C4-2B (cell line): ENCODE data around the gene PIK3R4.

Source experiments
- H3K27ac ChIP-seq: fragments of 450-650 bp; 2 replicates; pipeline ENCODE4 v1.5.1; 2017
- CTCF ChIP-seq: fragments of 450-650 bp; conservative IDR thresholded peaks from 2 replicates; pipeline ENCODE4 v1.5.1; 2017; ENCODE audit warnings: mild to moderate bottlenecking
- ZFX ChIP-seq: fragments of 450-650 bp; IDR thresholded peaks from 2 replicates; pipeline ENCODE4 v1.6.1; 2017

Gene PIK3R4

GRCh38 chr3:130779486-130779885 is 32.9 kb upstream of the PIK3R4 start:
- TF ChIP-seq ZFX: no peak
- no peak for TF ChIP-seq CTCF
- no peak overlapping the region for H3K27ac ChIP-seq

DNA sequence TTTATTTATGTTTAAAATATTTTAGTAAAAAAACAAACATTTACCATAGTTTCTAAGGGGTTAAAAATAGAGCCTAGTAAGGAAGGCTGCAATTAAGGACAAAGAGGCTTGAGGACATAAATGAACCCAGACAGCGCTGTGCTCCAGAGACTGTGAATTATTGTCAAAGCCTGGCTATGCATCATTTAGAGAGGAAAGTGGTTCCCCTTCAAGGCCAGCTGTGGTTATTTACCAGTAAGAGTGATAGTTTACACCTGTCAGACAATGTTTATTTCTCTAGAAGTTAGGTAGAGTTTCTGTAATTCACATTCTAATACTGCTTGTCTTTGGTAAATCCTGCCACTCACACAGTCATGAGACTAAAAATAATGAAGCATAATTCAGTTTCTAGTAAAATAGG is 32.4 kb upstream of the PIK3R4 start:
- H3K27ac ChIP-seq: no peak overlapping the region
- TF ChIP-seq CTCF (no peak), ZFX (no peak)

DNA sequence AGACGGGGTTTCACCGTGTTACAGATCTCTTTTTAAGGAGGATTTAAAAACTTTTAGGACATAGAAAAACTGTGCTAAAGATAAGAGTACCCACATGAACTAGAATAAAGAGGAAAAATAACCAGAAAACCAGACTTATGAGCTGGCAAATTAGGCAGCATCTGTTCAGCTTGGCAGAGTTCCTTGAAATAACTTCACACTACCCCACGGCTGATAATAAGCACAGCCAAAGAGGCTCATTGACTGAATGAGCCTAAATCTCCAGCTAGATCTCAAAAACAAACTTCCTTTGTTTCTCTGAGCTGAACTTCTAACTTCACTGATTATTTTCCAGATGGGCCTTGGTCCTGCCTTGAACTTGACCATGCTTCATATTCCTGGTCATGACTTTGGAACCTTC is 26.7 kb upstream of the PIK3R4 start:
- TF ChIP-seq CTCF (no peak), ZFX (no peak)
- H3K27ac ChIP-seq: no peak overlapping the region

GRCh38 chr3:130772129-130772528 is 25.5 kb upstream of the PIK3R4 start:
- no peak for TF ChIP-seq CTCF
- TF ChIP-seq ZFX: no peak
- H3K27ac ChIP-seq: no peak overlapping the region

DNA sequence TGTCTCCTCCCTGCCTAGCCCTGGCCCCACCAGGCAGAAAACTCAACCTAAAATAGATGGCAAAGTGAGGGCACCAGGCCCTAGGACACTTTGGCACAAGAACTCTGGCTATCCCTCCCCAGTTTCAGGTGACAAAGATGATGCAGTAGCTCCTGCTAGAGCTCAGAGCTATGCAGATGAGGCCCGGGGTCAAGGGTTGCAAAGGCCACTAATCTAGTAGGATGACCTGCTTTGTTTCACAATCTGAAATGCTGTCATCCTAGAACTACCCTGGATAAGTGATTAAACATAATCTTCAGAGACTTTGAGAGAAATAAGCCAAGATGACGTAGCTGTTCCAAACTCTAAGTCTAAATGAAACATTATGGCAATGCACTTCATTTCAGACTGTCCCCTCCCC is 24.0 kb upstream of the PIK3R4 start:
- H3K27ac ChIP-seq: no peak overlapping the region
- no peak for TF ChIP-seq ZFX
- no peak for TF ChIP-seq CTCF

DNA sequence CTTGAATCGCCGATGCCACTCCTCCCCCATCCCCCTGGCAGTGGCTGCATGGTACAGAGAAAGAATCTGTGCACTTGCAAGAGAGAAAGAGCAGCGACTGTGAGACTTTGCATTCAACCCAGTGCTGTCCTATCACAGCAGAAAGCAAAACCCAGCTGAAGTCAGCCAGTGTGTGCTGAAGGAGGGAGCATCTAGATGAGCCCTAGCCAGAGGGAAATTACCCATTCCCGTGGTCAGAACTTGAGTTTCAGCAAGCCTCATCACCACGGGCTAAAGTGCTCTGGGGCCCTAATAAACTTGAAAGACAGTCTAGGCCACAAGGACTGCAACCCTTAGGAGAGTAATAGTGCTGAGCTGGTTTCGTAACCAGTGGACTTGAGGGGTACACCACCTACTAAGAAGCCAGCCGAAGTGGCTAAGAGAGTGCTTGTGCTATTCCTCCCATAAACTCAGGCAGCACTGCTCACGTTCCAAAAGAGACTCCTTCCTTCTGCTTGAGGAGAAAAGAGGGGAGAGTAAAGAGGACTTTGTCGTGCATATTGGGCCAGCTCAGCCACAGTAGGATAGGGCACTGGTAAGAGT is 15.2 kb upstream of the PIK3R4 start:
- no peak overlapping the region for H3K27ac ChIP-seq
- TF ChIP-seq CTCF: no peak
- TF ChIP-seq ZFX: no peak

- no peak overlapping the region for H3K27ac ChIP-seq
Observed at GRCh38 chr3:130760922-130761321, 14.3 kb upstream of the PIK3R4 start.

More at GRCh38 chr3:130760922-130761321, 14.3 kb upstream of the PIK3R4 start:
- no peak for TF ChIP-seq ZFX
- TF ChIP-seq CTCF: no peak
